H1 (cell line): ENCODE measurements around the gene CORO2B. TPM values are rescaled to one million over a fixed set of nuclear protein-coding genes. Genes with fewer than 3 reads are reported as not detected.

Experiments used
- CTCF ChIA-PET: fragments of 300-600 bp; sonication (Branson Sonifier 250); formaldehyde crosslinking; loops from one replicate; lab custom pipeline; 2021; ENCODE audit not compliant: partially characterized antibody; lab: Charles Lee
- POLR2A ChIA-PET: fragments of 300-600 bp; sonication (Branson Sonifier 250); formaldehyde crosslinking; loops from one replicate; lab custom pipeline; 2021; ENCODE audit warnings: inconsistent platforms; ENCODE audit not compliant: partially characterized antibody; lab: Charles Lee
- DNase-seq, 2 experiments: peaks; one replicate each; pipeline versions ENCODE4 v3.0.0 to v3.0.0-alpha.2; 2010 to 2022; ENCODE audit warnings: low spot score in 2 of 2, low read depth in 1 of 2, mixed read lengths in 1 of 2
- FAIRE-seq: peaks from 2 replicates; lab custom pipeline; 2011; peaks lifted over from hg19 to GRCh38; lab: Jason Lieb, UNC
- H2AFZ ChIP-seq: 2 replicates; pipeline ENCODE4 v1.8.1; 2012; ENCODE audit warnings: low read length, inconsistent platforms
- H2AK5ac ChIP-seq: 2 replicates; pipeline ENCODE4 v1.6.1; 2013; ENCODE audit warnings: low read depth, low read length
- H2BK120ac ChIP-seq: replicated peaks from 2 replicates; pipeline ENCODE3; 2013; ENCODE audit warnings: low read depth, low read length, inconsistent platforms
- H2BK12ac ChIP-seq: 2 replicates; pipeline ENCODE4 v1.6.1; 2013; ENCODE audit warnings: low read depth, low read length
- H2BK15ac ChIP-seq: 2 replicates; pipeline ENCODE4 v1.6.1; 2013; ENCODE audit warnings: low read length
- H2BK20ac ChIP-seq: 2 replicates; pipeline ENCODE4 v1.6.1; 2013; ENCODE audit warnings: low read length
- H2BK5ac ChIP-seq: 2 replicates; pipeline ENCODE4 v1.6.1; 2013; ENCODE audit warnings: low read depth, low read length
- H3K14ac ChIP-seq: 2 replicates; pipeline ENCODE4 v1.6.1; 2013; ENCODE audit warnings: inconsistent platforms; ENCODE audit not compliant: insufficient read length
- H3K18ac ChIP-seq: 2 replicates; pipeline ENCODE4 v1.6.1; 2013; ENCODE audit warnings: low read length; ENCODE audit errors: extremely low read depth
- H3K23ac ChIP-seq: 2 replicates; pipeline ENCODE4 v1.6.1; 2013; ENCODE audit warnings: inconsistent platforms; ENCODE audit not compliant: insufficient read length
- H3K23me2 ChIP-seq: 2 replicates; pipeline ENCODE4 v1.6.1; 2013; ENCODE audit warnings: low read depth, low read length
- H3K27ac ChIP-seq: 2 replicates; pipeline ENCODE4 v1.6.1; 2011; ENCODE audit warnings: low read depth, low read length, inconsistent platforms
- H3K27me3 ChIP-seq, 4 experiments: replicated peaks in 1 of 4; 1 replicate in 1 of 4; 2 replicates in 3 of 4; pipeline versions ENCODE4 v1.6.1 to v1.8.1; 2011 to 2013; ENCODE audit warnings: low read length in 3 of 4, mild to moderate bottlenecking in 3 of 4, inconsistent platforms in 2 of 4, mixed read lengths in 2 of 4, moderate library complexity in 1 of 4; ENCODE audit not compliant: control insufficient read depth in 3 of 4, insufficient read depth in 3 of 4; ENCODE audit errors: extremely low read depth in 1 of 4
- H3K36me3 ChIP-seq, 4 experiments: 2 replicates each; pipeline versions ENCODE4 v1.6.1 to v1.8.1; 2011 to 2013; ENCODE audit warnings: mild to moderate bottlenecking in 4 of 4, low read length in 3 of 4, moderate library complexity in 2 of 4, control low read depth in 1 of 4, inconsistent platforms in 1 of 4; ENCODE audit not compliant: insufficient read depth in 4 of 4, control insufficient read depth in 2 of 4
- H3K4ac ChIP-seq: replicated peaks from 2 replicates; pipeline ENCODE3; 2013; ENCODE audit warnings: low read length, low read depth, mixed read lengths, inconsistent platforms; ENCODE audit not compliant: insufficient read length
- H3K4me1 ChIP-seq, 4 experiments: replicated peaks in 1 of 4; 1 replicate in 1 of 4; 2 replicates in 3 of 4; pipeline versions ENCODE4 v1.6.1 to v1.8.1; 2011 to 2013; ENCODE audit warnings: low read length in 3 of 4, inconsistent platforms in 2 of 4, mixed read lengths in 1 of 4; ENCODE audit not compliant: insufficient read depth in 4 of 4, control insufficient read depth in 3 of 4
- H3K4me2 ChIP-seq, 2 experiments: 2 replicates each; pipeline versions ENCODE4 v1.6.1 to v1.8.1; 2011 to 2013; ENCODE audit warnings: low read depth in 2 of 2, low read length in 2 of 2, control low read depth in 1 of 2, inconsistent platforms in 1 of 2, mild to moderate bottlenecking in 1 of 2; ENCODE audit not compliant: insufficient read depth in 1 of 2
- H3K4me3 ChIP-seq, 4 experiments: fragments of 200-600, 300-600 bp in 1 of 4; sonication (generic), shearing (Covaris generic), sonication (Bioruptor Twin) in 1 of 4; 2 replicates each; pipeline versions ENCODE4 v1.5.1 to v1.8.1; 2011 to 2016; ENCODE audit warnings: low read length in 4 of 4, low read depth in 3 of 4, control low read depth in 2 of 4, inconsistent platforms in 2 of 4, mild to moderate bottlenecking in 2 of 4, mixed read lengths in 1 of 4, moderate library complexity in 1 of 4; ENCODE audit not compliant: insufficient read depth in 2 of 4; ENCODE audit errors: extremely low read depth in 1 of 4
- H3K56ac ChIP-seq: replicated peaks from 2 replicates; pipeline ENCODE3; 2013; ENCODE audit warnings: low read depth, mild to moderate bottlenecking, mixed read lengths, low read length, inconsistent platforms; ENCODE audit not compliant: insufficient read length
- H3K79me1 ChIP-seq: 2 replicates; pipeline ENCODE4 v1.6.1; 2013; ENCODE audit warnings: low read depth, low read length, control low read depth
- H3K79me2 ChIP-seq, 2 experiments: 2 replicates each; pipeline versions ENCODE4 v1.6.1 to v1.8.1; 2012 to 2013; ENCODE audit warnings: low read length in 2 of 2, mild to moderate bottlenecking in 2 of 2, inconsistent platforms in 1 of 2; ENCODE audit not compliant: insufficient read depth in 2 of 2, control insufficient read depth in 1 of 2
- H3K9ac ChIP-seq, 4 experiments: replicated peaks in 1 of 4; 1 replicate in 1 of 4; 2 replicates in 3 of 4; pipeline versions ENCODE4 v1.6.1 to v1.8.1; 2011 to 2013; ENCODE audit warnings: low read depth in 3 of 4, low read length in 3 of 4, control low read depth in 2 of 4, mild to moderate bottlenecking in 2 of 4, moderate library complexity in 2 of 4, inconsistent platforms in 1 of 4; ENCODE audit errors: extremely low read depth in 1 of 4
- H3K9me3 ChIP-seq, 2 experiments: 2 replicates each; pipeline versions ENCODE4 v1.6.1 to v1.8.1; 2012 to 2013; ENCODE audit warnings: mild to moderate bottlenecking in 2 of 2, moderate library complexity in 2 of 2, control low read depth in 1 of 2, inconsistent platforms in 1 of 2, low read depth in 1 of 2, low read length in 1 of 2, mixed read lengths in 1 of 2; ENCODE audit not compliant: insufficient read depth in 2 of 2
- H4K20me1 ChIP-seq, 2 experiments: replicated peaks in 1 of 2; 2 replicates each; pipeline versions ENCODE3 to v1.8.1; 2011 to 2013; ENCODE audit warnings: inconsistent platforms in 2 of 2, low read length in 2 of 2, mild to moderate bottlenecking in 1 of 2; ENCODE audit not compliant: insufficient read depth in 2 of 2, control insufficient read depth in 1 of 2
- H4K5ac ChIP-seq: 2 replicates; pipeline ENCODE4 v1.6.1; 2013; ENCODE audit warnings: low read length, low read depth, mixed read lengths, inconsistent platforms; ENCODE audit not compliant: insufficient read length
- H4K8ac ChIP-seq: 2 replicates; pipeline ENCODE4 v1.8.0; 2013; ENCODE audit warnings: mild to moderate bottlenecking, moderate library complexity, low read length, inconsistent platforms; ENCODE audit not compliant: insufficient read depth; ENCODE audit errors: extremely low read depth
- H4K91ac ChIP-seq: replicated peaks from 2 replicates; pipeline ENCODE3; 2013; ENCODE audit warnings: low read length, mixed read lengths, inconsistent platforms; ENCODE audit not compliant: insufficient read length
- ASH2L ChIP-seq: fragments of 200-600, 300-600 bp; sonication (generic); IDR thresholded peaks from one replicate; pipeline ENCODE4 v1.7.1; 2017; ENCODE audit warnings: low read length
- WGBS, 2 experiments: shearing (Covaris generic) in 1 of 2; methylation state at CpG; one replicate each; pipeline versions ENCODE4 v1.1.6 to v1.1.7; 2013 to 2015; ENCODE audit warnings: low lambda C conversion rate in 2 of 2, mixed read lengths in 2 of 2, inconsistent platforms in 1 of 2, low coverage in 1 of 2, missing lambda C conversion rate in 1 of 2; ENCODE audit not compliant: insufficient replicate concordance in 2 of 2, insufficient coverage in 1 of 2, insufficient read length in 1 of 2; ENCODE audit errors: extremely low coverage in 1 of 2, missing lambda C conversion rate in 1 of 2; 5-methylcytosine and 5-hydroxymethylcytosine counted together
- polyA plus RNA-seq, 7 experiments: library from polyadenylated mRNA; depleted of rRNA in 3 of 7; stranded (reverse) in 5 of 7; unstranded in 2 of 7; fragments of >200 nt in 5 of 7; fragments of 200-250 nt in 2 of 7; gene quantifications; 1 replicate in 5 of 7; 2 replicates in 1 of 7; 4 replicates in 1 of 7; pipeline versions ENCODE4 v1.2.1 to v1.2.3, GENCODE V29; 2011 to 2013; ENCODE audit warnings: missing spikeins in 2 of 7, mixed read lengths in 2 of 7
- total RNA-seq: library from RNA; stranded (reverse); fragmentation: NEBNext Ultra II Directional; extraction: Animal tissue kit (Norgen Biotek cat#: 25700); gene quantifications from 2 replicates; pipeline ENCODE4 v1.2.1, GENCODE V29; 2021

CORO2B gene
- total and polyA plus RNA-seq, 2 of the 8 experiments (the other 6 are each of a cell fraction or from before 2014, with no cell fraction given), result 3.4 to 6.7 TPM

DNA sequence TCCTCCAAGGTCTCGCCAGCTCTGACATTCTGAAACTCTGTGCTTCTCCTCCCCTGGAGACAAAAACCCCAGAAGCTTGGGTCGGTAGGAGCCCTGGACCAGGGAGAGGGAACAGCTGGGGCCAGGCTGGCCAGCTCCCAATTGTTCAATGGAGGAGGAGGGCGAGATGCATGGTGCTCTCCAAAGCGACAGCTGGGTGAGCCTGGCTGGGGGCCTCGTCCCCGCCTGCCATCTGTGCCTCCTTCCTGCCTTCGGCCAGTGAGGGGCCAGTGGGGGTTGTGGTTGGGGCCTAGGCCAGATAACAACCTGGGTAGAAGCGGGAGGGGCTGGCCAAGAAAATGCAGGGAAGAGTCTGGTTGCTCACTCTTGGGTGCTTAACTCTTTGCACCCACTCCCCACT lies 79.4 kb downstream of the CORO2B start:
- H2BK5ac ChIP-seq, result no peak overlapping the region
- H2BK12ac ChIP-seq, result no peak overlapping the region
- H3K36me3 ChIP-seq, result no peaks in the 10 kb centered on the region
- H2AFZ ChIP-seq, result no peak overlapping the region
- ChIA-PET CTCF (interaction anchor here (0.6 to 35.0 kb wide), 9 partner anchors 9 to 1915 kb away, joined by 3 to 721 read pairs (median 5); no protein-coding TSS in a partner anchor), POLR2A (no interaction called here)
- no peaks in the 10 kb centered on the region for H3K23me2 ChIP-seq
- no peak overlapping the region for H3K9ac ChIP-seq
- no peak overlapping the region for H3K4ac ChIP-seq
- H2AK5ac ChIP-seq, result no peak overlapping the region
- H4K5ac ChIP-seq, result no peak overlapping the region
- H3K23ac ChIP-seq, result no peak overlapping the region
- no peak overlapping the region for H4K91ac ChIP-seq
- no peaks in the 10 kb centered on the region for H3K79me2 ChIP-seq
- peak overlapping the region; percentile 31; the same call in 1 of the 2 replicates for H2BK15ac ChIP-seq
- no peak overlapping the region for H3K27ac ChIP-seq
- H3K4me3 ChIP-seq, result no peak overlapping the region
- DNase-seq (no peak), FAIRE-seq (no peak)
- no peak overlapping the region for H4K8ac ChIP-seq
- peaks cover 0 to 15% (median 7%) of the 10 kb centered on the region in 4 experiments; a peak in 5 of 7 replicates for H3K4me1 ChIP-seq
- no peak overlapping the region for H3K4me2 ChIP-seq
- no peaks in the 10 kb centered on the region for H4K20me1 ChIP-seq
- H2BK120ac ChIP-seq, result no peak overlapping the region
- H3K18ac ChIP-seq, result no peak overlapping the region
- H3K27me3 ChIP-seq, result no peaks in the 10 kb centered on the region
- WGBS, 2 experiments, result 56% methylated on average over 5 of the region's 8 CpGs; no CpG with 5 or more reads in 1 of the 2 experiments
- H2BK20ac ChIP-seq, result no peak overlapping the region
- H3K56ac ChIP-seq, result no peak overlapping the region
- H3K79me1 ChIP-seq, result no peaks in the 10 kb centered on the region
- no peak overlapping the region for H3K14ac ChIP-seq
- no peaks in the 10 kb centered on the region for H3K9me3 ChIP-seq
- no peak for TF ChIP-seq ASH2L
